CD4-positive, alpha-beta T cell treated with Interleukin-15 for 4 hours (primary cell): Measurements from ENCODE around the gene C1QTNF3.
"Not testable (repeated sequence)": the region's sequence is repeated elsewhere in the genome, so short reads cannot be mapped to it uniquely, and the experiment has no call there.

Experiments used
- DNase-seq: peaks from one replicate; pipeline ENCODE4 v3.0.0-alpha.2; 2020; ENCODE audit warnings: low spot score

Gene C1QTNF3

GRCh38 chr5:34043099-34043876, at the start of gene C1QTNF3:
Gene C1QTNF3, minus strand, starts transcription at chr5:34043213. Its CDS starts 88 bp downstream, at chr5:34043125.
- DNase-seq: no peak

DNA sequence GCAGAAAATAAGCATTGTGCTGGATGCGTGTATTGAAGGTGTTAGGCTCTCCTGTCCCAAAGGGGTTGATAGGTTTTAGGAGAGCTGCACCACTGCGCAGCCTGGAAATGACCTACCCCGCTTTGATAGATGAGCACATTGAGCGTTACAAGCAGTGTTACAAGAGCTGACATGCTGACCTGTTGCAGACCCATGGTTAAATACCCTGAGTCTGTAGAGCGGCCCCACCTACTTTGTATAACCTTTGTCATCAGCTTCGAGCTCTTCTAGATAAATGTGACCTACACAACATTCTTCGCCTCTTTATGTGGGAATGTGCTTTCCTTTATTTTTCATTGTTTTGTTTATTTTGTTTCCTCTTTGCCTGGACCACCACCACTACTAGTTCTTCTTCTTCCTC, 48.0 kb upstream of the C1QTNF3 start:
- DNase-seq: not testable (repeated sequence)

DNA sequence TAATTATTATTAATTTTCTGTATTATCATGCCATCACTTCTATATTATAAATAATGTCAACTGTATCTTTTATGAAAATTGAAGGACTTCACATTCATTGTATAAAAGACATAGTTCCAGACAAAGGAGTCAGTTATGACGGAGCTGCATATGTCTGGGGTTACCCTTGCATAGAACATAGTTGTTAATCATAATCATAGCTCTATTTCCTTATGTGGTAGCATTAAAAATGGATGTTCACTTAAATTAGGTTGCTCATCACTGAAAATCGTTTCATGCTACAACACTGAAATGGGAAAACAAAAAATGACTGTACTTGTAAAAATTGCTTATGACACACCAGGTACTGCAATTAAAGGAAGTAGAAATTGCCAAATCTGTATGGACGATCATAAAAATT, 46.8 kb upstream of the C1QTNF3 start:
- not testable (repeated sequence) for DNase-seq

DNA sequence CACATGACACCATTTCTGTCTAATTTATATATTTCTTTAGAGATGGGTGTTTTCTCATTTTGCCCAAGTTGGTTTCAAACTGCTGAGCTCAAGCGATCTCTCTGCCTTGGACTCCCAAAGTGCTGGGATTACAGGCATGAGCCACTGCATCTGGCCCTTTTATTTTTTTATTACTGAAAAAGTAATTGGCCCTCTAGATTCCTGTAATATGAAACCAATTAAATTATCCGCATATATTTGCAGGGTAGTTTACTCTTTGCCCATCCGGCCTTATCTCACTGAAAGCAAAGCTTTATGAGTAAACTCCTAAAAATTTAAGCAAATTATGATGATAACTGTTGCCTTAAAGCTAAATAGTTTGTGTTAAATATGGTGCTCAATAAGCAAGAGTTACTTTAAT, 44.7 kb upstream of the C1QTNF3 start:
- not testable (repeated sequence) for DNase-seq

- DNase-seq: not testable (repeated sequence)
Observed at GRCh38 chr5:34083898-34084297, 40.9 kb upstream of the C1QTNF3 start.

- DNase-seq: not testable (repeated sequence)
Observed at GRCh38 chr5:34079505-34079904, 36.5 kb upstream of the C1QTNF3 start.

- not testable (repeated sequence) for DNase-seq
Observed at GRCh38 chr5:34077636-34078035, 34.6 kb upstream of the C1QTNF3 start.

DNA sequence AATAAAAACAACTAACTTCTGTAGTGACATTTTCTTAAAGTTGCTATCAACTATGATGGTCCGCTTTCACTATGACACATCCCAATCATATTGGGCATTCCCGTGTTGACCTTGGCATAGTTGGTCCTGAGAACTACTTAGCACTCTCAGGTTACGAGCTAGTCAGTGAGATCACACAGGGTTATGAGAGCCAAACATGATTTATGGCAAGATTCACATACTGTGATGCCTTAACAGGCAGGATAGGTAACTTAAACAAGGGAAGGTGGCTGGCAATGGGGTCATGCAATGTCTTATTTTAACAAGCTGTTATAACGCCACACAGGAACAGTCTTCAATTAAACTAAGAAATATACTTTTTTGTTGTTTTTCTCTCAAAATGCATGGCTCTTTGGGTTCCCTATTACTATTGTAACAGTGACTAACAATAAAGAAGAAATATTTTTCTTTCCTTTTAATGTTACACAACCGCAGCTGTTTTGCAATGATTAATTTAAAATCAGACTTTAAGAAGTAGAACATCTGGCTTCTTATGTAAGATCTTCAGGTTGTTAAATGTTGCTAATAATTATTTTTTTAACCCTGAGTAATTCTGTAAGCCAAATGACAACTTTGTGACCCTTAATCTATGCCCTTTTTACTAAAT, 33.8 kb upstream of the C1QTNF3 start:
- not testable (repeated sequence) for DNase-seq

GRCh38 chr5:34074472-34074871, 31.5 kb upstream of the C1QTNF3 start:
- not testable (repeated sequence) for DNase-seq

GRCh38 chr5:34074071-34074470, 31.1 kb upstream of the C1QTNF3 start:
- not testable (repeated sequence) for DNase-seq

DNA sequence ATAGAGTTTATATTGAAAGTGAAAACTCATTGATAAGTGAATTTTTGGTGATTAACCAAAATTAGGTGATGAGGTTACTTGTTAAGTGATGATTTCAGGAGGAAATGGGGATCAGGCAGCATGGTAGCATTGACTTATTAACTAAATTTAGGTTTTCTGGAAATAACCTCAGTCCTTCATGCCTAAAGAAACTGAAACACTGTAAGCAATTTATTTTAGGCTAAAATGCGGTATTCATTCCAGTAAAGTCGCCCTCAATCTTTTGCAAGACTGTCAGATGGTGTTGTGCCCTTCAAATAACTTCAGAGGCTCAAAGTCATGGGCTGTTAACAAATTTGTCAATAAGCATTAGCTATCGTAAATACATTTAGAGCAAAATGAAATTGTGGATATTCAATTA, 27.6 kb upstream of the C1QTNF3 start:
- DNase-seq: not testable (repeated sequence)

- no peak for DNase-seq
Observed at GRCh38 chr5:34064656-34065055, 21.6 kb upstream of the C1QTNF3 start.

DNA sequence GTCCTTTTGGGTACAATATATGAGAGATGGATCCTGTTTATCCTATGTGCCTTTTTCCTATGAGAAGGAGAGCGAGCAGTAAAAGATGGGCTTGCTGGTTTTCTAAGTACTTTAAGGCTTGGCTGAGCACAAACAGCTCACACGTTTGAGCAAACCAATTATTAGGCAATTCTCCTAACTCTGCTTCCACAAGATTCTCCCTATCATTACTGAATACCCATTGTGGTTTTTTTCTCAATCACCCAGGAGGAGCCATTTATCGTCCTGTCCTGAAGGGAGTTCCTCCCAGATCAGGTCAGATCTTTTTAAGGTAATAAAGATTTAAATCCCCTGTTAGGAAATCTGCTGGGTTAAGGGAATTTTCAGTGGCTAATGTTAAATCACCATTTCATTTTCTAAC, 19.4 kb upstream of the C1QTNF3 start:
- DNase-seq: no peak

DNA sequence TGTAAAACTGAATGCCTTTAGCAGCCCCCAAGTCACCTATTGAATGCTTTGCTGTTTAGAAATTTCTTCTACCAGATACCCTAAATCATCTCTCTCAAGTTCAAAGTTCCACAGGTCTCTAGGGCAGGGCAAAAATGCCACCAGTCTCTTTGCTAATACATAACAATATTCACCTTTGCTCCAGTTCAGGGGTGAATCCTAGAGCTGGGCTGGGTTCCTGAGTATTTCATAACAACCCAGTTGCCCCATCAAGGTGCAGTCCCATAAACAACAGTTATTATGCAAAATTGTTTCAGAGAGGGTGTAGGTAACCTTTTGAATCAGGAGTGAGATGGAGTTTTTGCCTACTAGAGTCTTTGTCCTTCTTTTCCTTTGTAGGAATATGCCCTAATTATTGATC, 19.0 kb upstream of the C1QTNF3 start:
- DNase-seq: no peak

DNA sequence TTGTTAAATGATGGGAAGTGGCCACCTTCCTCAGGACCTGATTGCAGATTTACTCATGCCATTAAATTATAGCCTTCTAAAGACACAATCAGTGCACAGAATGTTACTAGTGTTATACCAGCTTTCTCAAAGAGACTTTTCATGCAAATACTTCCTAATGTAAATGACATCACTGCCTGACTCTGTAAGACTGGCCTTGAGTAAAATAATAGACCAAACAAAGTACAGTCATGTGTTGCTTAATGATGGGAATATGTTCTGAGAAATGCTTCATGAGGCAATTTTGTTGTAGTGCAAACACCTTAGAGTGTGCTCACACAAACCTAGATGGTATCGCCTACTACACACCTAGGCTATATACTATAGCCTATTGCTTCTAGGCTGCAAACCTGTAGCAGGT, 17.0 kb upstream of the C1QTNF3 start:
- DNase-seq: no peak

DNA sequence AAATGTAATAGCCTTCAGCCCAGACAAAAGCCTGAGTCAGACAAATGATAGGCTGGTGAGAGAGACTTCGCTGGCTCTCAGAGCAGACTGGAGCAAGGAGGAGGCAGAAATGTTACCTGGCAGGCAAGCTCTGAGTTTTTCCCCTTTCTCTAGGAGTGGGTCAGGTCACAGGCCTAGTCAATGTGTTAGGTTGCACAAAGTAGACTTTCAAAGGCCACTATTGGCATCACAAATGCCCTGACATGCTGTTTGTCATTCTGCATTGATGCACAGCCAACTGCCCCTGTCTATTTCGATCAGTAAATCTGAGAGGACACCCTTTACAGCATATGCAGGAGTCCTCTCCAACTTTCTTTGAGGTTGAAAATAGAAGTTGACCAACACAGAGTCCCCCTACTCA, 15.5 kb upstream of the C1QTNF3 start:
- DNase-seq: no peak

DNA sequence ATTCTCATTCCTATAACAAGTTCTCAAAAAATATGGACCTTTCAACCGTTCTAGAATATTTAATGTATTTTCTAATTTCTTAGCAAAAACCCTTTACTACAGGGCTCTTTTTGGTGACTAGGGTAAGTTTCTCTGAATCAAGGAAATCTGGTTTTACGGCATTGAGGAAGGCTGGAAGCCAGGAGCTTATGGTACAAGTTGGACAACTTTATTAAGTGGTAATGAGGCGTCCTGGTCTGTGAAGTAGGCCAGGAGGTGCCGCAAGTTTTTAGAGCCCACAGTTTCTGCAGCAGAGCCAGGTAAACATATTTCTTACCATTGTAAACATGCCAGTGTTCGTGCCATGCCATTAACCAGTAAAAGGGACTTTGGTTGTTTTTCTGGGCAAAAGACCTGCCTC, 14.6 kb upstream of the C1QTNF3 start:
- DNase-seq: no peak

DNA sequence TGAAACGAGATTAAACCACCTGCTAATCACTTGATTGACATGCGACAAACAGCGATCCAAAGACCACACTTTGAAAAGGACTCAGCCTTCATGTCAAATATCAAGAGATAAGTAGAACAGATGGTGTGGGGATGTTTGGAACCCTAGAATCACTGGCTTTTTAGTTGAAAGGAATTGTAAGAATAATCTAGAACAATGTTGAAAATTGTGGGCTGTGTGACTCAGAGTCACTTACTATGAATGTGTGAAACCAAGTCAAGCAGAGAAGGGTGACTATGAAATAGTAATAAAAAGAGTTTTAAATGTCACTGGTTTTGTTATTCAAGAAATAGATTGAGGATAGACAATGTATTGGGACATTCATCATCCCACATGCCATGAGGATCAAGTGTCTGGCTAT, 14.1 kb upstream of the C1QTNF3 start:
- DNase-seq: no peak

DNA sequence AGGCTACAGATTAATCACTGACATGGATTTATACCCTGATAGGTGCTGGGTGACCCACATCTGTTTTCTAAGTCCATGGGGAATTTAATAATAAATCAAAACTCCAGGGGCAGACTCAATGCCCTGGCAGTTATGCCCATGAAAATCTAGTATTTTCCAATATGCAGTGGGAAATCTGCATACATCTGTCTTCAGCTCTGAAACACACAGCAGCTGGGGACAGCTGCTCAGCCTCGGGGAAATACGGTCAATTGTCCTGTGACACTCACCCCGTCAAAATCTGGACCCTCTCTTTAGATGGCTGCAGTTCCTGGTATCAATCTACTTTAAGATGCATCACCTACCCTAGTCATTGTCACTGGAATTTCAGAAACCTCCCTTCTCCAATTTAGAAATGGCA, 12.7 kb upstream of the C1QTNF3 start:
- no peak for DNase-seq

- DNase-seq: no peak
Observed at GRCh38 chr5:34054400-34054729, 11.4 kb upstream of the C1QTNF3 start.

DNA sequence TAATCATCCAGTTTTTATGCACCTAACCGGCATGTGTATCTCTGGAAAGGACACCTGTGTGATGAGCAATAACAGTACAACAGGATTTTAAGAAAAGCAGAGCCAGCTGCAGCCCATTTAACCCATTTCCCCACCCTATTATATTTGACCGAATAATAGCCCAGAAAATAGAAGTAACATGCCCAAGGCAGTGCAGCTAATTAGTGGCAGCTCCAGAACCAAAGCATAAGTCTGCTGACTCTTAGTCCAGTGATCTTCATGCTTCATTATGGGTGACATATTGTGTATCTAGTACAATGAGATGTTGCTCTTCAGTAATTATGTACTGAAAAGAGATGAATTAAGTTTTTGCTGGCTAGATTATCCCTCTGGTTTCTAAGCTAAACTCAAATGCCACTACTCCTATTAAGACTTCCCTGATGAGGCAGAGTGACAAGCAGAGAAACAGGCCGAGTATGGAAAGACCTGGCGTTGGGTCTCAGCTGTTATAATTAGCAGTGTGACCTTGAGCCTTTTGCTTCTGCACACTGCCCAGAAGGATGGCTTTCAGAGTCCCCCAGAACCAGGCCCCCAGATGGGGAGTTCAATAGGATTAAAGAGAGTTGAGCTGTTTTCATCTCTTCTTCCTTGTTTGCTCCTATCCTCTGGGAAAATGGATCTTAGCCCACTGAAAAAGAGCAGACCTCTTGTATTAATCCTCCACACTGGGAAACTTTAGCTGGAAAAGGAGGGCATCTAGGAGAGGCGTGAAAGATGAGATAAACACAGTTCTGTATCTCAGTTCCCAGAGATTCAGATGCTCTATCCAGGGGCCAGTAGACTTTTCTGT, 10.8 kb upstream of the C1QTNF3 start:
- DNase-seq: no peak

- DNase-seq: no peak
Observed at GRCh38 chr5:34053133-34053532, 10.1 kb upstream of the C1QTNF3 start.
